ENCODE measurements around the gene NPB.

DNA sequence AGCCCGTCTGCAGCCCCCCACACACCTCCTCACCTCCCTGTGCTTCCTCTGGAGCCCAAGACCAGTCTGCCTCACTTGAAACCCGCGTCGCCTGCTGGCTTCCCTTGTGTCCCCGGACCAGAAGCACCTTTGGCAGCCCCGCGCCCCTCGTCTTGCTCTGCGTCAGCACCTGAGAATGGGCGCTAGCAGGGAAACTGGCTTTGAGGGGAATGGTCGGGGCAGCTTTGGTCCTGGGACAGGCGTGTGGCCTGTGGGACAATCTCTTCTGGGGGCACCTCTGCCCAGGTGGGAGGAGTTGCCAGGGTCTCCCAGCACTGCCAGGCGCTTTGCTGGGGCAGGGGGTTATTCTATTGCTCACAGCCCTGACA lies 29.1 kb downstream of the NPB start:
- TF ChIP-seq, protein P1, sequence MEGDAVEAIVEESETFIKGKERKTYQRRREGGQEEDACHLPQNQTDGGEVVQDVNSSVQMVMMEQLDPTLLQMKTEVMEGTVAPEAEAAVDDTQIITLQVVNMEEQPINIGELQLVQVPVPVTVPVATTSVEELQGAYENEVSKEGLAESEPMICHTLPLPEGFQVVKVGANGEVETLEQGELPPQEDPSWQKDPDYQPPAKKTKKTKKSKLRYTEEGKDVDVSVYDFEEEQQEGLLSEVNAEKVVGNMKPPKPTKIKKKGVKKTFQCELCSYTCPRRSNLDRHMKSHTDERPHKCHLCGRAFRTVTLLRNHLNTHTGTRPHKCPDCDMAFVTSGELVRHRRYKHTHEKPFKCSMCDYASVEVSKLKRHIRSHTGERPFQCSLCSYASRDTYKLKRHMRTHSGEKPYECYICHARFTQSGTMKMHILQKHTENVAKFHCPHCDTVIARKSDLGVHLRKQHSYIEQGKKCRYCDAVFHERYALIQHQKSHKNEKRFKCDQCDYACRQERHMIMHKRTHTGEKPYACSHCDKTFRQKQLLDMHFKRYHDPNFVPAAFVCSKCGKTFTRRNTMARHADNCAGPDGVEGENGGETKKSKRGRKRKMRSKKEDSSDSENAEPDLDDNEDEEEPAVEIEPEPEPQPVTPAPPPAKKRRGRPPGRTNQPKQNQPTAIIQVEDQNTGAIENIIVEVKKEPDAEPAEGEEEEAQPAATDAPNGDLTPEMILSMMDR (IDR thresholded peaks at IDR 0.05; ENCODE audit: low read depth, low read length, missing input control), result no peak
- TF ChIP-seq FOXA1 (IDR thresholded peaks at IDR 0.05) (no peak), ATF3 (IDR thresholded peaks at IDR 0.05) (no peak), EGR1 (IDR thresholded peaks at IDR 0.05; ENCODE audit: low read depth in 2 of 2) (no peak), ZBTB33 (IDR thresholded peaks at IDR 0.05) (no peak), SP1 (IDR thresholded peaks at IDR 0.05) (no peak), TAF1 (conservative IDR thresholded peaks at IDR 0.05) (no peak), JUND (IDR thresholded peaks at IDR 0.05) (no peak), REST (IDR thresholded peaks at IDR 0.05) (no peak), RAD21 (IDR thresholded peaks at IDR 0.05) (no peak), RXRA (IDR thresholded peaks at IDR 0.05) (no peak), NR2F2 (IDR thresholded peaks at IDR 0.05) (no peak), YY1 (IDR thresholded peaks at IDR 0.05) (no peak)
- TF ChIP-seq, protein P2, sequence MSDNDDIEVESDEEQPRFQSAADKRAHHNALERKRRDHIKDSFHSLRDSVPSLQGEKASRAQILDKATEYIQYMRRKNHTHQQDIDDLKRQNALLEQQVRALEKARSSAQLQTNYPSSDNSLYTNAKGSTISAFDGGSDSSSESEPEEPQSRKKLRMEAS (IDR thresholded peaks at IDR 0.05), result no peak

Data from liver (tissue), 3 donors.